ENCODE data around the gene PET117.
"Not testable (repeated sequence)": the region's sequence is repeated elsewhere in the genome, so short reads cannot be mapped to it uniquely, and the experiment has no call there.

The PET117 gene

DNA sequence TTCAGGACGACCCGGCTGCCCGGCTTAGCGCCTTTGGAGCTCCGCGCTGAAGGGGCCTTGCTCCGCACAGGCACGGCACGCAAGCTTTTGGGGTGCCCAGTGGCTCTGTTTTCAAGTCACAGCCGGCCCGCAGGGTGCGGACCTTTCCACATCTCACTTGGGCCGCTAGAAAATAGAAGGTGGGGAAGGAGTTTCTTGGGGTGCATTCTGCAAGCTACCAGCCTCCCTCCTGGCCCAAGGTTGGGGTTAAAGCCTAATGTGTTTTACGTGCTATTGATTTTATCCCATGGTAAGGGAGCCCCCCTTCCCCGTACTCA is 561 bp downstream of the PET117 start:
- Mint-ChIP-seq H3K27me3 (no peaks in the 10 kb centered on the region), H3K36me3 (peaks cover 10% of the 10 kb centered on the region)

DNA sequence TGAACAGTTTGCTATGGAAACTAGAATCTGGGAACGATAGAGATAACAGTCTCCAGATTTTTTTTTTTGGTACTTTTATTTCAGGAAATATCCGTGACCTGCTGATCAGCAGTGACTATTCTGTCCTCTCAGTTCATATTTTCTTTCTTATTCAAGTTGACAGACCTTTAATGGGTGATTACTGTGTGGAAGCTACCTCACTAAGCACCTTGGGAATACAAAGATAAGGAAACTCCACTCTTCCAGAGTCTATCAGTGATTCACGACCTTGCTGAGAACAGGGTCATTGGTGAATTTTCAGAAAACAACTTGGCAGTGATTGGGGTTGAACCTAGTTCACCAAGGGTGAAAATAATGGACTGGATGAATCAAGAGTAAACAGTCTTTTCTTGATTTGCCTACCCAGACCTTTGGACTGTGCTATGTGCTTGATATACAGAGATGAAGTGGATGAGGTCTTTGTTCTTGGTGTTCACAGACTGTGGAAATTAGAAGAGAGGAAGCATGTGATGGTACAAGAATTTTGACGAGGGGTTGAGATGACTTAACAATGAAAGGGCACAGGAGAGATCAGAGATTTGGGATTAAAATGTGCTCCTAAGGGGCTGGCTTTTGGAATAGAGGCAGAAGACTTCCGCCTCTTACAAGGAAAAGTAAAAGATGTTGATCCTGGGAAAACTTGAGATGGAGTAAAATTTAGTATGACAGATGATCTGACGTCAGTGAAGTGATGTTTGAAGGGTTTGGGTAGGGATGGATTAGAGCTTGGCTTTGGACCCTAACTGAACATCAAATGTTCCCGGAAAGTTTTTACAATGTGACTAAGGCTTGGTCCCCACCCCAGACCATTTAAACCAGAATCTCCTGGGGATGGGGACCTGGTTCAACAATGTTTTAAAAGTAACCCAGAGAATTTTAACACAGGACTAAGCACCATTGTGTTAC is 1.2 kb downstream of the PET117 start:
- ATAC-seq: no peak
- H3K27me3 Mint-ChIP-seq: no peaks in the 10 kb centered on the region
- peaks cover 28% of the 10 kb centered on the region for H3K4me1 Mint-ChIP-seq
- peak overlapping the region; percentile 93 for H3K4me3 Mint-ChIP-seq
- peaks cover 10% of the 10 kb centered on the region for H3K36me3 Mint-ChIP-seq
- H3K9me3 Mint-ChIP-seq: no peaks in the 10 kb centered on the region
- H3K27ac Mint-ChIP-seq: peak overlapping the region; percentile 95

More for the DNA sequence above, 561 bp downstream of the PET117 start:
- ATAC-seq: no peak
- H3K4me1 Mint-ChIP-seq: peaks cover 28% of the 10 kb centered on the region
- H3K9me3 Mint-ChIP-seq: no peaks in the 10 kb centered on the region
- H3K4me3 Mint-ChIP-seq: peak overlapping the region; percentile 93
- peak overlapping the region; percentile 95 for H3K27ac Mint-ChIP-seq

DNA sequence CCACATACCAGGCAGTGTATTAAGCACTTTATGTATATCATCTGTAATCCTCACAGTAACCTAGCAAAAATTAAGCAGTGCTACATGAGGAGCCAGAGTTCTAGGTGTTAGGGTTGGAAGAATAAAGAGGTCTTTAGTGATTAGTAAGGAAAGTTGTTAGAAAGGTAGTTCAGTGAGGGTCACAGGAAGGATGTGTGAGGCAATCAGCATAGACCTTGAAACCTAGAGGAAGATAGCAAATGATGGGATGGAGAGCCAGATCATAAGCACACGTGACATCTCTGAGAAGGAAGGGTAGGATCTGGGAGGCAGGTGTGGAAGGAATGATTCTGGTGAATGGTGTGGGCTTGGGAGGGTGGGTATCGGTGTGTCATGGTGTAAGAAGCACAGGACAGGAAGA is 2.2 kb downstream of the PET117 start:
- Mint-ChIP-seq H3K4me3 (peak overlapping the region; percentile 0), H3K4me1 (peaks cover 36% of the 10 kb centered on the region)
- ATAC-seq: no peak

GRCh38 chr20:18144541-18145099 is 7.0 kb downstream of the PET117 start:
- ATAC-seq: no peak
- Mint-ChIP-seq H3K9me3 (no peaks in the 10 kb centered on the region), H3K27ac (no peak overlapping the region), H3K36me3 (peaks cover 38% of the 10 kb centered on the region), H3K4me3 (no peak overlapping the region), H3K27me3 (no peaks in the 10 kb centered on the region), H3K4me1 (peaks cover 21% of the 10 kb centered on the region)

More for the DNA sequence above, 2.2 kb downstream of the PET117 start:
- Mint-ChIP-seq H3K27me3 (no peaks in the 10 kb centered on the region), H3K36me3 (peaks cover 18% of the 10 kb centered on the region), H3K9me3 (no peaks in the 10 kb centered on the region), H3K27ac (peak overlapping the region; percentile 5)

GRCh38 chr20:18154342-18154741 is 16.7 kb downstream of the PET117 start:
- Mint-ChIP-seq H3K36me3 (peaks cover 56% of the 10 kb centered on the region), H3K27ac (no peak overlapping the region), H3K27me3 (no peaks in the 10 kb centered on the region), H3K4me3 (no peak overlapping the region), H3K4me1 (no peaks in the 10 kb centered on the region), H3K9me3 (no peaks in the 10 kb centered on the region)
- ATAC-seq: no peak

- Mint-ChIP-seq H3K4me3 (no peak overlapping the region), H3K36me3 (peaks cover 47% of the 10 kb centered on the region), H3K9me3 (no peaks in the 10 kb centered on the region), H3K27me3 (no peaks in the 10 kb centered on the region), H3K27ac (no peak overlapping the region), H3K4me1 (no peaks in the 10 kb centered on the region)
- no peak for ATAC-seq
Measured at GRCh38 chr20:18156045-18156444, 18.4 kb downstream of the PET117 start.

DNA sequence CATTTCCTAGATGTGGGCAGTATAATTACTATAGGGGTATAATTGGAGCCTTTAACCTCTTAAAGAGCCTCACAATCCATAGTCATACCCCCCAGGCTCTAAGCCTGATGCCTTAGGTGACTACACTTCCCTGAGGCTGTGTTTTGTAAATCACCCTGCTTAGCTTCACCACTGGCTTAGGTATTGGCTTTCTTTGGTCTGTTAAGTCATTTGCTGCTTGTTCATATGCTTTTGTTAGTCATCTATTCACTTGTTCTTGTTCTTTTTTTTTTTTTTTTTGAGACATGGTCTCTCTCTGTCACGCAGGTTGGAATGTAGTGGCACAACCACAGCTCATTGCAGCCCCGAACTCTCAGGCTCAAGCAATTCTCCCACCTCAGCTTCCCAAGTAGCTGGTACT is 26.7 kb downstream of the PET117 start:
- Mint-ChIP-seq H3K36me3 (peaks cover 63% of the 10 kb centered on the region), H3K27me3 (no peaks in the 10 kb centered on the region), H3K4me1 (peaks cover 46% of the 10 kb centered on the region), H3K9me3 (no peaks in the 10 kb centered on the region), H3K27ac (no peak overlapping the region), H3K4me3 (no peak overlapping the region)
- no peak for ATAC-seq

GRCh38 chr20:18165553-18165952 is 27.9 kb downstream of the PET117 start:
- H3K4me1 Mint-ChIP-seq: peaks cover 51% of the 10 kb centered on the region
- peaks cover 66% of the 10 kb centered on the region for H3K36me3 Mint-ChIP-seq
- H3K27ac Mint-ChIP-seq: no peak overlapping the region
- H3K9me3 Mint-ChIP-seq: no peaks in the 10 kb centered on the region
- H3K27me3 Mint-ChIP-seq: no peaks in the 10 kb centered on the region
- H3K4me3 Mint-ChIP-seq: no peak overlapping the region
- no peak for ATAC-seq

- ATAC-seq: no peak
- peaks cover 51% of the 10 kb centered on the region for H3K4me1 Mint-ChIP-seq
- H3K4me3 Mint-ChIP-seq: no peak overlapping the region
- no peaks in the 10 kb centered on the region for H3K9me3 Mint-ChIP-seq
- H3K36me3 Mint-ChIP-seq: peaks cover 74% of the 10 kb centered on the region
- no peak overlapping the region for H3K27ac Mint-ChIP-seq
- H3K27me3 Mint-ChIP-seq: no peaks in the 10 kb centered on the region
Measured at GRCh38 chr20:18166241-18166881, 28.7 kb downstream of the PET117 start.

- Mint-ChIP-seq H3K36me3 (peaks cover 75% of the 10 kb centered on the region), H3K27me3 (no peaks in the 10 kb centered on the region), H3K4me3 (no peak overlapping the region), H3K27ac (no peak overlapping the region), H3K9me3 (no peaks in the 10 kb centered on the region), H3K4me1 (peaks cover 51% of the 10 kb centered on the region)
- no peak for ATAC-seq
Measured at GRCh38 chr20:18166950-18167349, 29.3 kb downstream of the PET117 start.

DNA sequence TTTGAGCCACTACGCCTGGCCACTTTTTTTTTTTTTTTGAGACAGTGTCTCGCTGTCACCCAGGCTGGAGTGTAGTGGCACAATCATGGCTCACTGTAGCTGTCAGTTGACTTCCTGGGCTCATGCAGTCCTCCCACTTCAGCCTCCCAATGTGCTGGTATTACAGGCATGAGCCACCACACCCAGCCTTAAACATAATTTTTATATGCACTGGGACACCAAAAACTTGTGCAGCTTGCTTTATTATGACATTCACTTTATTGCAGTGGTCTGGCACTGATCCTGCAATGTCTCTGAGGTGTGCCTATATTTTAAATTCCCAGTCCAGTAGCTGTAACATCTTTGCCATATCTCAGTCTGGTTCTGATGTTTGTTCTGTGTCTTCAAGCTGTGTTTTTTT is 34.7 kb downstream of the PET117 start:
- no peak overlapping the region for H3K27ac Mint-ChIP-seq
- H3K27me3 Mint-ChIP-seq: no peaks in the 10 kb centered on the region
- H3K4me1 Mint-ChIP-seq: peaks cover 45% of the 10 kb centered on the region
- H3K9me3 Mint-ChIP-seq: no peaks in the 10 kb centered on the region
- H3K36me3 Mint-ChIP-seq: peaks cover 84% of the 10 kb centered on the region
- no peak overlapping the region for H3K4me3 Mint-ChIP-seq
- no peak for ATAC-seq

GRCh38 chr20:18174906-18175683 is 37.4 kb downstream of the PET117 start:
- H3K27me3 Mint-ChIP-seq: no peaks in the 10 kb centered on the region

GRCh38 chr20:18176318-18176785 is 38.7 kb downstream of the PET117 start:
- Mint-ChIP-seq H3K4me1 (peaks cover 30% of the 10 kb centered on the region), H3K27ac (no peak overlapping the region), H3K4me3 (no peak overlapping the region), H3K36me3 (peaks cover 91% of the 10 kb centered on the region), H3K27me3 (no peaks in the 10 kb centered on the region), H3K9me3 (peaks cover 6% of the 10 kb centered on the region)
- ATAC-seq: no peak

More at GRCh38 chr20:18174906-18175683, 37.4 kb downstream of the PET117 start:
- Mint-ChIP-seq H3K36me3 (peaks cover 93% of the 10 kb centered on the region), H3K4me1 (peaks cover 30% of the 10 kb centered on the region), H3K4me3 (no peak overlapping the region), H3K9me3 (peaks cover 2% of the 10 kb centered on the region), H3K27ac (no peak overlapping the region)
- no peak for ATAC-seq

DNA sequence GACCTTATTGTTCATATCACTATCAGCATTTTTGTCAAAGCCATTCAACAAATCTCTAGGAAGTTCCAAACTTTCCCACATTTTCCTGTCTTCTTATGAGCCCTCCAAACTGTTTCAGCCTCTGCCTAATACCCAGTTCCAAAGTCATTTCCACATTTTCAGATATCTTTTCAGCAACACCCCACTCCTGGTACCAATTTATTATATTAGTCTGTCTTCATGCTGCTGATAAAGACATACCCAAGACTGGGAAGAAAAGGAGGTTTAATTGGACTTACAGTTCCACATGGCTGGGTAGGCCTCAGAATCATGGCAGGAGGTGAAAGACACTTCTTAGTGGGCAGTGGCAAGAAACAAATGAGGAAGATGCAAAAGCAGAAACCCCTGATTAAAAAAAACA is 42.7 kb downstream of the PET117 start:
- H3K27me3 Mint-ChIP-seq, H3K4me3 Mint-ChIP-seq, H3K9me3 Mint-ChIP-seq, H3K27ac Mint-ChIP-seq, ATAC-seq: not testable (repeated sequence)
- Mint-ChIP-seq H3K36me3 (peaks cover 80% of the 10 kb centered on the region), H3K4me1 (peaks cover 12% of the 10 kb centered on the region)

DNA sequence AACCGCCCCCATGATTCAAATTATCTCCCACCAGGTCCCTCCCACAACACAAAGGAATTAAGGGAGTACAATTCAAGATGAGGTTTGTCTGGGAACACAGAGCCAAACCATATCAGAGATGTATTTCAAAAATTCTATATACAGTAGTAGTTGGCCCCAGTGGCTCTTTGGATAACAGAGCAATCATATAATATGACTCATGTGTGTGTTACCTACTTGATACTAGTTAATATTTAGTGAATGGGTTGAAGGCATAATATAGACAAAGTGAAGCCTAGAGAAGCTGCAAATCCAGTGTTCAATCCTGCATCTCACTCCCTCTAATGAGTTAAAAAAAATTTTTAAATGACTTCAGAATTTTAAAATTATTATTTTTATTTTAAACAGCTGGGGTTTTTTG is 43.2 kb downstream of the PET117 start:
- Mint-ChIP-seq H3K9me3 (peaks cover 6% of the 10 kb centered on the region), H3K4me1 (peaks cover 8% of the 10 kb centered on the region), H3K27me3 (no peaks in the 10 kb centered on the region), H3K36me3 (peaks cover 76% of the 10 kb centered on the region), H3K27ac (no peak overlapping the region), H3K4me3 (no peak overlapping the region)
- no peak for ATAC-seq

Measured in stimulated activated memory B cell treated with anti-CD40 and anti-IgM and Interleukin-4, amounts not matched to agents 10 μg/mL and 1 μg/mL and 100 μg/mL, for 72 hours (primary cell).